Left renal pelvis (tissue), 4 donors: ENCODE results near the gene EXOSC2. TPM values are rescaled to one million over a fixed set of nuclear protein-coding genes. Genes with fewer than 3 reads are reported as not detected.
"Not testable (repeated sequence)": the region's sequence is repeated elsewhere in the genome, so short reads cannot be mapped to it uniquely, and the experiment has no call there.

Source experiments
- DNase-seq, 4 donors: peaks; one replicate each; pipeline ENCODE4 v3.0.0-alpha.2; 2013; ENCODE audit warnings: low read depth in 4 of 4, low spot score in 3 of 4
- polyA plus RNA-seq, 4 donors: library from polyadenylated mRNA; unstranded; fragments of 120-200 nt; gene quantifications; one replicate each; pipeline ENCODE4 v1.2.1, GENCODE V29; 2013; ENCODE audit not compliant: insufficient read length in 4 of 4

EXOSC2 gene
- polyA plus RNA-seq, 4 donors: 30.9 to 47.8 (median 41.3) TPM

- no peak for DNase-seq
Observed at GRCh38 chr9:130666393-130667119, 27.0 kb upstream of the EXOSC2 start.

- DNase-seq: no peak
Observed at GRCh38 chr9:130667120-130667435, 26.5 kb upstream of the EXOSC2 start.

- DNase-seq: no peak
Observed at GRCh38 chr9:130668196-130668595, 25.4 kb upstream of the EXOSC2 start.

GRCh38 chr9:130668659-130669058, 24.9 kb upstream of the EXOSC2 start:
- DNase-seq: no peak

GRCh38 chr9:130669965-130670364, 23.6 kb upstream of the EXOSC2 start:
- no peak for DNase-seq

GRCh38 chr9:130670644-130671043, 22.9 kb upstream of the EXOSC2 start:
- no peak for DNase-seq

- DNase-seq: no peak
Observed at GRCh38 chr9:130672466-130672865, 21.1 kb upstream of the EXOSC2 start.

GRCh38 chr9:130672933-130673615, 20.5 kb upstream of the EXOSC2 start:
- DNase-seq: no peak

GRCh38 chr9:130675396-130675795, 18.2 kb upstream of the EXOSC2 start:
- DNase-seq: no peak

GRCh38 chr9:130677252-130677651, 16.3 kb upstream of the EXOSC2 start:
- DNase-seq: no peak

- DNase-seq: peak in 2 of 4 donors; percentile 37 to 54
Observed at GRCh38 chr9:130680836-130681768, 12.5 kb upstream of the EXOSC2 start.

- DNase-seq: no peak
Observed at GRCh38 chr9:130681769-130682420, 11.7 kb upstream of the EXOSC2 start.

- DNase-seq: peak in 2 of 4 donors; percentile 46 to 51
Observed at GRCh38 chr9:130682421-130683121, 11.0 kb upstream of the EXOSC2 start.

GRCh38 chr9:130685104-130685503, 8.5 kb upstream of the EXOSC2 start:
- DNase-seq: no peak

- DNase-seq: not testable (repeated sequence)
Observed at GRCh38 chr9:130685945-130686344, 7.6 kb upstream of the EXOSC2 start.

GRCh38 chr9:130687615-130688014, 6.0 kb upstream of the EXOSC2 start:
- no peak for DNase-seq

- no peak for DNase-seq
Observed at GRCh38 chr9:130688072-130688471, 5.5 kb upstream of the EXOSC2 start.

GRCh38 chr9:130689572-130689936, 4.0 kb upstream of the EXOSC2 start:
- no peak for DNase-seq

- peak in 1 of 4 donors; percentile 73 for DNase-seq
Observed at GRCh38 chr9:130689937-130690700, 3.5 kb upstream of the EXOSC2 start.
